Fibroblast of mammary gland (primary cell): ENCODE results near the gene CROCC2.

ENCODE experiments used
- DNase-seq: peaks from one replicate; pipeline ENCODE4 v3.0.0-alpha.2; 2010; ENCODE audit warnings: low read depth
- H3K4me3 ChIP-seq: 2 replicates; pipeline ENCODE4 v1.5.1; 2011; ENCODE audit warnings: low read depth, mild to moderate bottlenecking, low read length, moderate library complexity; ENCODE audit not compliant: control insufficient read depth
- CTCF ChIP-seq: conservative IDR thresholded peaks from 2 replicates; pipeline ENCODE4 v1.5.1; 2011; ENCODE audit warnings: low read depth, low read length, inconsistent platforms; ENCODE audit not compliant: control insufficient read depth, insufficient read depth

Gene CROCC2

GRCh38 chr2:240997141-240997855 is 91.2 kb downstream of the CROCC2 start:
- TF ChIP-seq CTCF: no peak
- H3K4me3 ChIP-seq: no peak overlapping the region
- peak; percentile 63 for DNase-seq

- no peak for TF ChIP-seq CTCF
- peak; percentile 68 for DNase-seq
- H3K4me3 ChIP-seq: peak within 1 kb of the TSS; percentile 67
Observed at GRCh38 chr2:240997856-240998705, 91.9 kb downstream of the CROCC2 start, which contains the start of gene SNED1. Gene SNED1, plus strand, starts transcription at chr2:240998618. Its CDS starts 220 bp downstream, at chr2:240998838.

GRCh38 chr2:240998706-240998994 is 92.5 kb downstream of the CROCC2 start:
- H3K4me3 ChIP-seq: peak overlapping the region; percentile 67
- TF ChIP-seq CTCF: no peak
- DNase-seq: no peak

GRCh38 chr2:240998995-240999791 is 93.1 kb downstream of the CROCC2 start:
- peak overlapping the region; percentile 67 for H3K4me3 ChIP-seq
- no peak for TF ChIP-seq CTCF
- DNase-seq: no peak

- no peak for DNase-seq
- TF ChIP-seq CTCF: no peak
- peak overlapping the region; percentile 67 for H3K4me3 ChIP-seq
Observed at GRCh38 chr2:240999873-241000541, 93.9 kb downstream of the CROCC2 start.

- DNase-seq: no peak
- peak overlapping the region; percentile 67 for H3K4me3 ChIP-seq
- TF ChIP-seq CTCF: no peak
Observed at GRCh38 chr2:241000831-241001321, 94.7 kb downstream of the CROCC2 start.
